ENCODE results near the gene B9D2.

- TF ChIP-seq POLR2A (IDR thresholded peaks at IDR 0.05) (no peak), POLR2AphosphoS5 (IDR thresholded peaks at IDR 0.05) (no peak)
- TF ChIP-seq, protein P1, sequence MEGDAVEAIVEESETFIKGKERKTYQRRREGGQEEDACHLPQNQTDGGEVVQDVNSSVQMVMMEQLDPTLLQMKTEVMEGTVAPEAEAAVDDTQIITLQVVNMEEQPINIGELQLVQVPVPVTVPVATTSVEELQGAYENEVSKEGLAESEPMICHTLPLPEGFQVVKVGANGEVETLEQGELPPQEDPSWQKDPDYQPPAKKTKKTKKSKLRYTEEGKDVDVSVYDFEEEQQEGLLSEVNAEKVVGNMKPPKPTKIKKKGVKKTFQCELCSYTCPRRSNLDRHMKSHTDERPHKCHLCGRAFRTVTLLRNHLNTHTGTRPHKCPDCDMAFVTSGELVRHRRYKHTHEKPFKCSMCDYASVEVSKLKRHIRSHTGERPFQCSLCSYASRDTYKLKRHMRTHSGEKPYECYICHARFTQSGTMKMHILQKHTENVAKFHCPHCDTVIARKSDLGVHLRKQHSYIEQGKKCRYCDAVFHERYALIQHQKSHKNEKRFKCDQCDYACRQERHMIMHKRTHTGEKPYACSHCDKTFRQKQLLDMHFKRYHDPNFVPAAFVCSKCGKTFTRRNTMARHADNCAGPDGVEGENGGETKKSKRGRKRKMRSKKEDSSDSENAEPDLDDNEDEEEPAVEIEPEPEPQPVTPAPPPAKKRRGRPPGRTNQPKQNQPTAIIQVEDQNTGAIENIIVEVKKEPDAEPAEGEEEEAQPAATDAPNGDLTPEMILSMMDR (IDR thresholded peaks at IDR 0.05), result no peak
Observed at GRCh38 chr19:41356984-41357739, 6.8 kb downstream of the B9D2 start.

Data from breast epithelium (tissue), 3 donors.